T-helper 2 cell treated with Interferon-gamma antibody and Interleukin-4, amounts not matched to agents 100 ng/mL and 5 ng/mL, for 36 hours (primary cell): ENCODE data around the gene PNPLA8. TPM values are rescaled to one million over a fixed set of nuclear protein-coding genes. Genes with fewer than 3 reads are reported as not detected.
"Not testable (repeated sequence)": the region's sequence is repeated elsewhere in the genome, so short reads cannot be mapped to it uniquely, and the experiment has no call there.

ENCODE experiments used
- intact Hi-C: fragments of 100-400 bp; cut with micrococcal nuclease; formaldehyde crosslinking; loops from one replicate; pipeline ENCODE4 v1.15.1; 2023
- total RNA-seq: library from RNA; stranded (reverse); gene quantifications from 2 replicates; pipeline ENCODE4 v1.2.3, GENCODE V29; 2022

PNPLA8 gene
- total RNA-seq, 1 donor from 2014 or later, result 14.8 TPM

DNA sequence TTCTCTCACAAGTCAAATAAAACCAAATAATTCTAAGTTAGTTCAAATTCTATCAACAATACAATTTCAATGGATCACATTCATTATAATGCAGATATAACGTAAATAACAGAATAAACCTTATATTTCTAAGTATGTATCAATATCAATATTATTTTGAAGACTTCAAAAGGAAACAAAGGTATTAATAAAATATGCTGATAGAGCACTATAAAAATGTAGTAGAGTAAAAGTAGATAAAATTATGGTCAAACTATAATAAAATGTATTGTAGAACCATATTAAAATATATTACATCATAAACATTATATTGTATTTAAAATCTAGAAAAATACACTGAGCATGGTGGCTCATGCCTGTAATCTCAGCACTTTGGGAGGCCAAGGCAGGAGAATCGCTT is 46.2 kb downstream of the PNPLA8 start:
- intact Hi-C loops, result no loop called here

- intact Hi-C loops, result no loop called here
Measured at GRCh38 chr7:108479118-108479517, 46.8 kb downstream of the PNPLA8 start.

DNA sequence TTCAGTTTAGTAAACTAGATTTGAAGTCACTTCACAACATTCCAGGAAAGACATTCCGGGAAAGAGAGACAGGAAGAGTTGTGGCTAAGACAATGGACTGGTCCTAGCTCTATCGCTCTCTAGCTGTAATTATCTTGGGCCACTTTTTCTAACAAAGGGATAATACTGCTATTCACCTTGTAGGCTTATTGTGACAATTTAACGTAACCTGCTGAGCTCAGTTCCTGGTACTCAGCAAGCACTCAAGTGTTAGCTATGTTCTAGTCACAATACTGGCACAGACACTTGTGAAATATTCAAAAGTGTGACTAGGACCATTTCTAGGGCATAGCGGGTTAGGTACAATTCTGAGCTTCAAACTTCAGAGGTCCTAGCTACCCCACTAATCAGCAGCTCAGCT is 57.7 kb downstream of the PNPLA8 start:
- intact Hi-C loops, result no loop called here

- intact Hi-C loops, result no loop called here
Measured at GRCh38 chr7:108467391-108467790, 58.5 kb downstream of the PNPLA8 start.

DNA sequence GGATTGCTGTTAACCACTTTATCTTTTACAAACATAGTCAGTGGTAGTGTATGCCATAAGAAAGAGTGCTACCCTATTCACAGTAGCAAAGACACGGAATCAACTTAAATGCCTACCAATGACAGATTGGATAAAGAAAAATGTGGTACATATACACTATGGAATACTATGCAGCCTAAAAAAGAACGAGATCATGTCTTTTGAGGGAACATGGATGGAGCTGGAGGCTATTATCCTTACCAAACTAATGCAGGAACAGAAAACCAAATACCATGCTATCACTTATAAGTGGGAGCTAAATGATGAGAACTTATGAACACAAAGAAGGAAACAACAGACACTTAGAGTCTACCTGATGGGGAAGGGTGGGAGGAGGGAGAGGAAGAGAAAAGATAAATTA is 59.6 kb downstream of the PNPLA8 start:
- intact Hi-C loops, result not testable (repeated sequence)

- intact Hi-C loops, result no loop called here
Measured at GRCh38 chr7:108464743-108465142, 61.2 kb downstream of the PNPLA8 start.

DNA sequence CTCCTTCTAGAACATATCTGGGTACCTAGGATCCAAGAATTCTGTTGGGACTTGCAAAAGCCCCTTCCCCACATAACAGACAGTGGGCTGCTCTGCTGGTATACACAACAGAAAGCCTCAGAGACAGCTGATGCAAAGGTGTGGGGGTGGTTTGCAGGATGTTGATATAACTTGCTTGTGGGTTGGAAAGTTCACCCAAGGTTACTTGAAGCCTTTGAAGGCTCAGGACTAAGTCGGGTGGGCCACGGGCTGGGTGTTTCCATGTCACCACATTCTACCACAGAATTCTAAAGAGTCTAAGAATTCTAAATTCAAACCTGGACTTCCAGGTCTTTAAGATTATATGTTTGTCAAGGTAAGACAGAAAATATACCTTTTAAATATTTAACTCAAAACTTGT is 62.3 kb downstream of the PNPLA8 start:
- intact Hi-C loops, result no loop called here

DNA sequence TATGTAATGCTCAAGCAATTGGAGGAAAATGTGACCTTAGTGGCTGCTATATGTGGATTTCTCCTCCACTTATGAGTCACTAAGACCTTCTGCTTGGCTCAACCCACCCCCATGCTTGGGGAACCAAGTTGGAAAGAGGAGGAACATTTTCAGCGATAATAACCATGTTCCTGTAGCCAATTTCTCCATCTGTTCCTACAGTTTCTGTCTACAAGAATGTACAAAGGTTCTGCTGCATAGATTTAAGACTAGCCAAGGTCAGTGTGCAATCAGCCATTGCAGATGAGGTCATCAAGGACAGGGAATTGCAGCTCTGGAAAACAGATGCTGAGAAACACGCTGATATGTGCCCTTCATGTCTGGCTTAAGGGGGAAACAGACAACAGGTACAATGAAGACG is 64.1 kb downstream of the PNPLA8 start:
- intact Hi-C loops, result loop anchor here (2.0 kb wide), 1 partner anchor 281 kb away; no protein-coding TSS in a partner anchor

- intact Hi-C loops, result loop anchor here (2.0 kb wide), 1 partner anchor 280 kb away; no protein-coding TSS in a partner anchor
Measured at GRCh38 chr7:108460964-108461363, 65.0 kb downstream of the PNPLA8 start.

DNA sequence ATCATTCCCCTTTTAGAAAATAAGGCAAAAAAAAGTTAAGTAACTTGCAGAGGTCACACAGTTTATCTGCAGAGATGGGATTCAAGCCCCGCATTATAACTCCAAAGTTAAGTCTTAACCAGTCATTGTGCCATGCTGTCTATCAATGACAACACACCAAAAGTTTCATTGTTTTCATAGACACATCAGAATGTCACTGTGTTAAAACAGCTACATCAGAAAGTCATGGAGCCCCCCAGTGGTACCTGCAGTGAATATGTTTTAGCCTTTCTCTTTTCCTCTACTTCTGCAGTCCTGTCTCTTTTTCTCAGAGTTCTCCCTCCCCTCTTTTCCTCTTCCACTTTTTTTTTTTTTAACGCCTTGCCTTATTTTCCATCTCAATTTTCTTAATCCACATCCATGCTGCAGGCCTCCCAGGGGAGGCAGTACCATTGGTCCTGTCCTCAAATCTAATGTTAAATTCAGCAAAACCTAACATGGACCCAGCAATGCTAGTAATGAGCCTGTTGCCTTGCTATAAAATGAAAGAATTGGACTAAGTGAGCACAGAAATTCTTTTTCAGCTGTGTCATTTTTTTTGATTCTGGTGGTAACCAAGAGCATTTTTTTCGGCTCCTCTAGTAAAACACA is 65.9 kb downstream of the PNPLA8 start:
- intact Hi-C loops, result loop anchor here (2.0 kb wide), 1 partner anchor 279 kb away; no protein-coding TSS in a partner anchor

GRCh38 chr7:108457871-108458270 is 68.1 kb downstream of the PNPLA8 start:
- intact Hi-C loops, result no loop called here

DNA sequence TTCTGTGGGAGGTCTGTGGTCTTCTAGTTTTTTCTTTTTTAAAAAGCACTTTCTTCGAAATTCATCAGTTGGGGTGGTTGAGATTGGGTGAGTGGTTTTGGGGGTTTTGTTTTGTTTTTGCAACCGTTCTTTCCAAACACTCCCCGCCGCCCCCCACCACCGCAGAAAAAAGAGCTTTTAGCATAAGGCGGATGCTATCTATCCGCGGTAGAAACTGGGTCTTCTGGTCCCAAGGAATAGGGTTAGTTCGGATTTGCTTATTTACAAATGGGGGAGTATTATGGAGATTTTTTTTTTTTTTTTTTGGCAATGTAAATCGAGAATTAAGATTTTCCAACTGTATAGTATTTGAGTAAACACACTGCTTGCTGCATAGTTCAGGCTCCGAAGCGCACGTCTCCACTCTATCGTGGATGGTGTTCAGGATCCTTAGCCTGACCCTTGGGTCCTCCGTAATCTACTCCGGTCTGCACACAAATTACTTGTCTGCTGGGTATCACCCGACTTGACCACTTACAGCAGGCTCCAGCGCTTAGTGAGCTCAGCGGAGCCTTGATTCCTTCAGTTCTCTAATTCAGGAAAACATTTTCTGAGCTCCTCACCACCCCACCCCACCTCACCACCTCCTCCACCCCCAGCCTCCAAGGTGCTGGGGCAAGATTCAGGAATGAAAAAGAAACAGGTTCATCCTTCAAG is 68.9 kb downstream of the PNPLA8 start:
- intact Hi-C loops, result no loop called here

DNA sequence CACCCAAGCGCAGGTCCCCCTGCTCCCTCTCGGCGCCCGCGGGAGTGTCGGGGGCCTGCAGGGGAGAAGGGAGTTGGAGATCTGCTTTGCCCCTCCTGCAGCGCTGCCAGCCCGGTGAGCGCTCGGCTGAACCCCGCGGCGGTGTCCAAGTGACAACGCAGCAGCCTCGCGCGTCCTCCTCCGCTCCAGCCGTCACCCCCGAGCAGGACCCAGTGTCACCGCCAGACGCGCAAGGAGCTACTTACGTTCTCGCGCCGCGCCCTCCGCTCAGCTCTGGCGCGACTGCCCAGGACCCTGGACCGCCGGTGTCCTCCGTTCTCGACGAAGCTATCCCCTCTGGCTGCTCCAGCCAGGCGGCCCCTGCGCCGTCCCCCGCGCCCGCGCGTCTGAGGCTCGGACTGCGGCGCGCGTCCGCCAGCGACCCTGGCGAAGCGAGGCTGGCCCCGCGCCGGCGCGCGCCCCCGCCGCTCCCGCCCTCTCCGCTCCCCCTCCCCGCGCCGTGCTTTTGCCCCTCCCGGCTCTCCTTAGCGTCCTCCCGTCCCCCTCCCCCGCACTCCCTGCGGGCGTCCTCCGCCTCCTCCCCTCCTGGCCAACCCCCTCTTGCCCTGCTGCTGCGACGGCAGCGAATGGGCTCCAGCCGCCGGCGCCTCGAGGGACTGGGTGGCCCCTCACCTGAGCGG is 69.8 kb downstream of the PNPLA8 start, which contains the start of gene NRCAM:
NRCAM (minus strand) TSS at position 439 of the 680 bp plus-strand sequence. CDS start 216,372 bp downstream, outside the sequence.
- intact Hi-C loops, result no loop called here

DNA sequence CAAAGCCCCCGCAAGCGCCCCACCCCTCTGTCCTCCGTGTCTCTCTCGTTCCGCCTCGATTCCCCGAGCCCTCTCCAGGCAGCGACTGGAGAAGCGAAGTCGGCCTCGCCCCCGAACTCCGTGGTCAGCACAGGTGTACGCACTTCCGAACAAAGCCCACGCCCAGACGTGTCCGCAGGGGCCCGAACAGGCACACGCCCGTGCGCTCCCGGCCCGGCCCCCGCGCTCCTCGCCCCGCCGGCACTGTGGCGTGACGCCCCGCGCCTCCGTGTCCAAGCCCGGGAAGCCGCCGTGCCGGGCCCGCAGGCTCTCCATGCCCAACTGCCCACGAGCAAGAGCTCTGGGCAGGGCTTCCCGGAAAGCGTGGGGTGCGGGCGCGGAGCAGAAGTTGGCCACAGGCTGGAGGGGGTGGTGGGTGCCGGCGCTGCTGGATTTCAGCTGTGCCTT is 70.4 kb downstream of the PNPLA8 start:
- intact Hi-C loops, result no loop called here

GRCh38 chr7:108454674-108455550 is 71.0 kb downstream of the PNPLA8 start:
- intact Hi-C loops, result loop anchor here (5.0 kb wide), 1 partner anchor 42 kb away; no protein-coding TSS in a partner anchor

- intact Hi-C loops, result loop anchor here (5.0 kb wide), 1 partner anchor 43 kb away; no protein-coding TSS in a partner anchor
Measured at GRCh38 chr7:108454317-108454673, 71.6 kb downstream of the PNPLA8 start.

DNA sequence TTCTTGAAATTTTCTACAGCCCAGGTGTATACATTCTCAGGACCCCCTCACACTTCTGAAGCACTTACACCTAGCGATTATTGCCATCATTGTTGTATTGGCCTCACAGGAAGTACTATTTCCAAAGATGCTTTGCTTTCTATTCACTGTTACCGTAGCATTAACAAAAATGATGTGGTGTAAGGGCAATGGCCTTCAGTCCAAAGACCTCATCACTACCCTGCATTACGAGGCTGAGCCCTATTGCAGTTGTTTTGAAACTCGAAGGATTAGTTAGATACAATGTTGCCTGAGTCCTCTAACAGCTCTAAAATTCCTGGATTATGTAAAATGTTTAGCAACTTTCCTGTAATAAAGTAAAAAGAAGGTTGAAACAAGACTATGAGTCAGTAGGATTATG is 72.6 kb downstream of the PNPLA8 start:
- intact Hi-C loops, result loop anchor here (5.0 kb wide), 1 partner anchor 44 kb away; no protein-coding TSS in a partner anchor

DNA sequence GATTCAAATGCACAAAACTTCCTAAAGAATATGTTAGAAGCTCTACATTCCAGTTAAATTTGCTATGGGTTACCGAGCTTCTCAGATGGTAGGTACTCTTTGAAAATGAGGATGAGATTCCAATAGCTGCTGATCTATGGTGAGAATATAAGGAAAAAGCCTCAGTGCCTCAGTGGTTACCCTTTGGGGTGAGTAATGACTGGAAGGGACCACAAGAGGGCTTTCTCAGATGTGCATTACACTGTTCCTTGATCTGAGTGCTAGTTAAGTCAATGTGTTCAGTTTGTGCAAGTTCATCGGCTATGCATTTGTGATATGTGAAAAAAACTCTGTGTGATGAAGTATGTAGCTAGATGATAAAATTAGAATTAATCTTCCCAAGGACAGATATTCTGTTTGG is 73.2 kb downstream of the PNPLA8 start:
- intact Hi-C loops, result loop anchor here (5.0 kb wide), 1 partner anchor 45 kb away; no protein-coding TSS in a partner anchor

GRCh38 chr7:108451296-108451848 is 74.6 kb downstream of the PNPLA8 start:
- intact Hi-C loops, result loop anchor here (5.0 kb wide), 1 partner anchor 46 kb away; no protein-coding TSS in a partner anchor

GRCh38 chr7:108450160-108450559 is 75.8 kb downstream of the PNPLA8 start:
- intact Hi-C loops, result loop anchor here (5.0 kb wide), 1 partner anchor 47 kb away; no protein-coding TSS in a partner anchor
